HepG2 (cell line): Measurements from ENCODE around the gene PLCG2. TPM values are rescaled to one million over a fixed set of nuclear protein-coding genes. Genes with fewer than 3 reads are reported as not detected.

ENCODE experiments used
- ATAC-seq: fragments of 200-7000 bp; cut with Tn5 transposase; 3 replicates; pipeline ENCODE4 v1.9.1; 2020; ENCODE audit warnings: mild to moderate bottlenecking, moderate library complexity
- BruUV-seq: library from RNA; stranded (reverse); fragments of 400-500 nt; replicated peaks from 2 replicates; lab custom pipeline; 2021; lab: Mats Ljungman, UMichigan
- CTCF ChIA-PET: fragments of 300-600 bp; formaldehyde crosslinking; extraction: SDS; loops from one replicate; lab custom pipeline; 2021; ENCODE audit warnings: low total read pairs, inconsistent platforms, low intra/inter-chr PET ratio; lab: Yijun Ruan, JAX
- POLR2A ChIA-PET: fragments of 350-600 bp; sonication (Branson Sonifier 250); formaldehyde crosslinking; loops from one replicate; lab custom pipeline; 2020; ENCODE audit warnings: antibody characterized with exemption, inconsistent platforms; lab: Yijun Ruan, JAX
- DNase-seq: peaks from one replicate; pipeline ENCODE4 v3.0.0-alpha.2; 2015; ENCODE audit warnings: low spot score
- FAIRE-seq: peaks from 3 replicates; lab custom pipeline; 2011; peaks lifted over from hg19 to GRCh38; lab: Jason Lieb, UNC
- H2AFZ ChIP-seq: one replicate; pipeline ENCODE4 v1.6.1; 2011; ENCODE audit warnings: low read length, inconsistent platforms
- H3K27ac ChIP-seq: fragments of 300-600 bp; 3 replicates; pipeline ENCODE4 v1.8.0; 2011; ENCODE audit warnings: mixed run types, mild to moderate bottlenecking, mixed read lengths, low read length, inconsistent platforms; ENCODE audit not compliant: insufficient read depth; ENCODE audit errors: extremely low read length
- H3K27me3 ChIP-seq, 2 experiments: fragments of 200-600 bp in 1 of 2; 2 replicates in 1 of 2; 3 replicates in 1 of 2; pipeline versions ENCODE4 v1.6.0 to v1.8.0; 2011; ENCODE audit warnings: low read length in 2 of 2, mild to moderate bottlenecking in 2 of 2, moderate library complexity in 2 of 2, inconsistent platforms in 1 of 2; ENCODE audit not compliant: insufficient read depth in 2 of 2, control insufficient read depth in 1 of 2
- H3K36me3 ChIP-seq, 2 experiments: fragments of 200-600 bp in 1 of 2; replicated peaks in 1 of 2; 2 replicates in 1 of 2; 3 replicates in 1 of 2; pipeline versions ENCODE4 v1.5.1 to v1.8.0; 2011; ENCODE audit warnings: low read length in 2 of 2, inconsistent platforms in 1 of 2; ENCODE audit not compliant: insufficient read depth in 2 of 2, control insufficient read depth in 1 of 2
- H3K4me1 ChIP-seq: 2 replicates; pipeline ENCODE4 v1.5.1; 2012; ENCODE audit warnings: low read length, inconsistent platforms; ENCODE audit not compliant: insufficient read depth
- H3K4me2 ChIP-seq: 2 replicates; pipeline ENCODE4 v1.6.0; 2011; ENCODE audit warnings: low read depth, low read length, inconsistent platforms
- H3K4me3 ChIP-seq, 3 experiments: fragments of 200-600 bp in 1 of 3; sonication (generic), shearing (Covaris generic) in 1 of 3; replicated peaks in 1 of 3; 2 replicates each; pipeline ENCODE4 v1.5.1; 2011 to 2016; ENCODE audit warnings: low read length in 3 of 3, inconsistent platforms in 2 of 3, low read depth in 2 of 3, mild to moderate bottlenecking in 2 of 3, control low read depth in 1 of 3, mixed read lengths in 1 of 3; ENCODE audit not compliant: insufficient read depth in 1 of 3
- H3K79me2 ChIP-seq: one replicate; pipeline ENCODE4 v1.6.1; 2011; ENCODE audit warnings: low read length, inconsistent platforms; ENCODE audit not compliant: insufficient read depth
- H3K9ac ChIP-seq: 2 replicates; pipeline ENCODE4 v1.6.0; 2011; ENCODE audit warnings: mild to moderate bottlenecking, low read depth, low read length, inconsistent platforms; ENCODE audit not compliant: insufficient read depth
- H3K9me3 ChIP-seq: 2 replicates; pipeline ENCODE4 v1.5.1; 2012; ENCODE audit warnings: mild to moderate bottlenecking, low read length
- H4K20me1 ChIP-seq: 2 replicates; pipeline ENCODE4 v1.6.0; 2011; ENCODE audit warnings: inconsistent platforms, mild to moderate bottlenecking, low read length, moderate library complexity; ENCODE audit not compliant: insufficient read depth
- BCL6 ChIP-seq: IDR thresholded peaks from 2 replicates; pipeline ENCODE4 v1.6.1; 2016; ENCODE audit warnings: missing genetic modification reagents, missing compliant biosample characterization
- BHLHE40 ChIP-seq: IDR thresholded peaks from 2 replicates; pipeline ENCODE4 v1.6.1; 2011; ENCODE audit warnings: low read length, improper control_type of control experiment
- FOXK2 ChIP-seq: fragments of 450-650 bp; IDR thresholded peaks from 2 replicates; pipeline ENCODE4 v1.6.1; 2016
- KAT2B ChIP-seq: fragments of 150-350 bp; IDR thresholded peaks from 2 replicates; pipeline ENCODE4 v1.6.1; 2014; ENCODE audit warnings: low read depth, low read length, borderline replicate concordance
- KDM1A ChIP-seq: IDR thresholded peaks from 2 replicates; pipeline ENCODE4 v1.6.1; 2016; ENCODE audit warnings: missing compliant biosample characterization
- MAF1 ChIP-seq: sonication (generic); formaldehyde crosslinking; IDR thresholded peaks from 2 replicates; pipeline ENCODE4 v1.5.0; 2020; ENCODE audit warnings: missing genetic modification reagents, borderline replicate concordance
- NONO ChIP-seq, 2 experiments: fragments of 450-650 bp in 1 of 2; sonication (generic) in 1 of 2; formaldehyde crosslinking in 1 of 2; IDR thresholded peaks in 1 of 2; conservative IDR thresholded peaks in 1 of 2; 2 replicates each; pipeline versions ENCODE4 v1.6.1 to v1.8.0; 2017 to 2022; ENCODE audit warnings: mild to moderate bottlenecking in 1 of 2, missing genetic modification reagents in 1 of 2, moderate library complexity in 1 of 2
- PHF21A ChIP-seq: sonication (generic); formaldehyde crosslinking; IDR thresholded peaks from 2 replicates; pipeline ENCODE4 v1.5.0; 2020; ENCODE audit warnings: mild to moderate bottlenecking, missing genetic modification reagents
- RAD51 ChIP-seq: fragments of 450-650 bp; IDR thresholded peaks from 2 replicates; pipeline ENCODE4 v1.6.1; 2016; ENCODE audit warnings: borderline replicate concordance
- SPEN ChIP-seq: sonication (generic); formaldehyde crosslinking; IDR thresholded peaks from 2 replicates; pipeline ENCODE4 v1.5.1; 2020; ENCODE audit warnings: low read depth, mild to moderate bottlenecking, missing genetic modification reagents
- ZNF607 ChIP-seq: sonication (generic); formaldehyde crosslinking; IDR thresholded peaks from 2 replicates; pipeline ENCODE4 v1.5.1; 2020; ENCODE audit warnings: missing genetic modification reagents, mild to moderate bottlenecking, borderline replicate concordance
- ZNF839 ChIP-seq: sonication (generic); formaldehyde crosslinking; IDR thresholded peaks from 2 replicates; pipeline ENCODE4 v1.4.0; 2020; ENCODE audit warnings: missing genetic modification reagents, mild to moderate bottlenecking, borderline replicate concordance
- WGBS: methylation state at CpG from one replicate; pipeline ENCODE4 v1.1.6; 2017; ENCODE audit warnings: low lambda C conversion rate; 5-methylcytosine and 5-hydroxymethylcytosine counted together
- in situ Hi-C: cut with HindIII; loops from 2 replicates; pipeline ENCODE4 v1.10.0; 2017; ENCODE audit warnings: low pct_unique_long_range_greater_than_20kb; ENCODE audit not compliant: extremely low pct_ligation_motif_present
- intact Hi-C: fragments of 100-400 bp; cut with micrococcal nuclease; formaldehyde crosslinking; loops from one replicate; pipeline ENCODE4 v1.10.0; 2022; ENCODE audit not compliant: unreplicated experiment
- polyA plus RNA-seq, 8 experiments: library from polyadenylated mRNA; depleted of rRNA in 3 of 8; stranded (reverse) in 7 of 8; unstranded in 1 of 8; fragments of >200 nt; fragmentation: Illumina TruSeq in 4 of 8; extraction: Trizol in 4 of 8; gene quantifications; 2 replicates each; pipeline versions ENCODE4 v1.2.1 to v1.2.3, GENCODE V29; 2011 to 2016; ENCODE audit warnings: low read depth in 4 of 8, missing spikeins in 1 of 8, mixed read lengths in 1 of 8; ENCODE audit not compliant: insufficient read depth in 1 of 8
- total RNA-seq, 5 experiments: library from RNA; depleted of rRNA; stranded (reverse); fragments of >200 nt; fragmentation: Illumina TruSeq; extraction: Trizol; gene quantifications; 2 replicates each; pipeline ENCODE4 v1.2.3, GENCODE V29; 2016; ENCODE audit warnings: low read depth in 1 of 5
- TF ChIP-seq, protein P1 (sequence below): sonication (generic); formaldehyde crosslinking; IDR thresholded peaks from 2 replicates; pipeline ENCODE4 v1.5.0; 2020; ENCODE audit warnings: missing genetic modification reagents, mild to moderate bottlenecking, borderline replicate concordance
- TF ChIP-seq, protein P2 (sequence below): sonication (generic); formaldehyde crosslinking; conservative IDR thresholded peaks from 2 replicates; pipeline ENCODE4 v1.4.0; 2020; ENCODE audit warnings: missing genetic modification reagents
- TF ChIP-seq, protein P3 (sequence below), 2 experiments: sonication (generic) in 1 of 2; formaldehyde crosslinking in 1 of 2; IDR thresholded peaks; 2 replicates each; pipeline versions ENCODE4 v1.4.0 to v1.6.1; 2016 to 2020; ENCODE audit warnings: borderline replicate concordance in 1 of 2, low read depth in 1 of 2, mild to moderate bottlenecking in 1 of 2, missing genetic modification reagents in 1 of 2
- TF ChIP-seq, protein P4 (sequence below): sonication (generic); formaldehyde crosslinking; IDR thresholded peaks from 2 replicates; pipeline ENCODE4 v1.5.0; 2020; ENCODE audit warnings: missing genetic modification reagents, mild to moderate bottlenecking, borderline replicate concordance
- TF ChIP-seq, protein P5 (sequence below): sonication (generic); formaldehyde crosslinking; IDR thresholded peaks from 2 replicates; pipeline ENCODE4 v1.9.0; 2022; ENCODE audit warnings: low read depth, missing genetic modification reagents

The PLCG2 gene
- total and polyA plus RNA-seq, 2 of the 13 experiments (the other 11 are each of a cell fraction or from before 2014, with no cell fraction given): 0.13 to 0.18 TPM

DNA sequence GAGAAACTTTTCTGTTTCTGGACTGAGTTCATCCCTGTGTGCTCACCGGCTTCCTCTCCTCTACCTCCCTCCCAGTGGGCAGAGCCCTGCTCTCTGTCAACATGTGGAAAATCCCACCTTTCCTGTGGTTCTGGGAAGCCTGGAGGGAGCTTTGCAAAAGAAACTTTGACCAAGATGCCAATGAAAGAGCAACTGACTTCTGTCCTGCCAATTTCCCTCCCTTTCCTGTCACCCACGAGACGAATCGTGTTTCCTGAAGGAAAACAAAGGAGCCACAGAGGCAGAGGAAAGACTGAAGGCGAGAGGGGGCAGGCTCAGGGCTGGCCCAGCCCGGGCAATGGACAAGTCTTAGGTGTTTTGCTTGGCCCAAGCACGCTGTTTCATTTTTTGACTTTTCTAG, 82.8 kb downstream of the PLCG2 start:
- Histone ChIP-seq H3K36me3 (no peaks in the 10 kb centered on the region), H3K4me1 (no peaks in the 10 kb centered on the region), H3K4me3 (no peak overlapping the region), H2AFZ (no peak overlapping the region), H3K27me3 (peaks cover 6 to 44% of the 10 kb centered on the region in 2 experiments; a peak in 4 of 5 replicates), H4K20me1 (no peaks in the 10 kb centered on the region), H3K27ac (no peak overlapping the region), H3K9me3 (no peaks in the 10 kb centered on the region), H3K79me2 (no peaks in the 10 kb centered on the region), H3K9ac (no peak overlapping the region), H3K4me2 (no peak overlapping the region)
- no TSS peak for BruUV-seq
- DNase-seq (no peak), ATAC-seq (no peak; the same call in 2 of the 3 replicates), FAIRE-seq (no peak)
- in situ Hi-C loops: no loop called here
- CTCF ChIA-PET: no interaction called here
- POLR2A ChIA-PET: no interaction called here
- 10% methylated on average over 7 of the region's 7 CpGs for WGBS
- intact Hi-C loops: no loop called here
- TF ChIP-seq ZNF839 (no peak), ZNF607 (CRISPR knock-in tag) (no peak), RAD51 (no peak), SPEN (CRISPR knock-in tag) (no peak), BHLHE40 (no peak), MAF1 (CRISPR knock-in tag) (no peak), KDM1A (no peak), BCL6 (CRISPR knock-in tag) (no peak), NONO (IDR thresholded peaks at IDR 0.05) (no peak), NONO (CRISPR knock-in tag; conservative IDR thresholded peaks at IDR 0.05) (no peak), PHF21A (CRISPR knock-in tag) (no peak), KAT2B (no peak), FOXK2 (no peak)
- TF ChIP-seq, protein P1, sequence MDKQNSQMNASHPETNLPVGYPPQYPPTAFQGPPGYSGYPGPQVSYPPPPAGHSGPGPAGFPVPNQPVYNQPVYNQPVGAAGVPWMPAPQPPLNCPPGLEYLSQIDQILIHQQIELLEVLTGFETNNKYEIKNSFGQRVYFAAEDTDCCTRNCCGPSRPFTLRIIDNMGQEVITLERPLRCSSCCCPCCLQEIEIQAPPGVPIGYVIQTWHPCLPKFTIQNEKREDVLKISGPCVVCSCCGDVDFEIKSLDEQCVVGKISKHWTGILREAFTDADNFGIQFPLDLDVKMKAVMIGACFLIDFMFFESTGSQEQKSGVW (CRISPR knock-in tag): no peak
- TF ChIP-seq, protein P2, sequence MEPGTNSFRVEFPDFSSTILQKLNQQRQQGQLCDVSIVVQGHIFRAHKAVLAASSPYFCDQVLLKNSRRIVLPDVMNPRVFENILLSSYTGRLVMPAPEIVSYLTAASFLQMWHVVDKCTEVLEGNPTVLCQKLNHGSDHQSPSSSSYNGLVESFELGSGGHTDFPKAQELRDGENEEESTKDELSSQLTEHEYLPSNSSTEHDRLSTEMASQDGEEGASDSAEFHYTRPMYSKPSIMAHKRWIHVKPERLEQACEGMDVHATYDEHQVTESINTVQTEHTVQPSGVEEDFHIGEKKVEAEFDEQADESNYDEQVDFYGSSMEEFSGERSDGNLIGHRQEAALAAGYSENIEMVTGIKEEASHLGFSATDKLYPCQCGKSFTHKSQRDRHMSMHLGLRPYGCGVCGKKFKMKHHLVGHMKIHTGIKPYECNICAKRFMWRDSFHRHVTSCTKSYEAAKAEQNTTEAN (CRISPR knock-in tag): no peak
- TF ChIP-seq, protein P3, sequence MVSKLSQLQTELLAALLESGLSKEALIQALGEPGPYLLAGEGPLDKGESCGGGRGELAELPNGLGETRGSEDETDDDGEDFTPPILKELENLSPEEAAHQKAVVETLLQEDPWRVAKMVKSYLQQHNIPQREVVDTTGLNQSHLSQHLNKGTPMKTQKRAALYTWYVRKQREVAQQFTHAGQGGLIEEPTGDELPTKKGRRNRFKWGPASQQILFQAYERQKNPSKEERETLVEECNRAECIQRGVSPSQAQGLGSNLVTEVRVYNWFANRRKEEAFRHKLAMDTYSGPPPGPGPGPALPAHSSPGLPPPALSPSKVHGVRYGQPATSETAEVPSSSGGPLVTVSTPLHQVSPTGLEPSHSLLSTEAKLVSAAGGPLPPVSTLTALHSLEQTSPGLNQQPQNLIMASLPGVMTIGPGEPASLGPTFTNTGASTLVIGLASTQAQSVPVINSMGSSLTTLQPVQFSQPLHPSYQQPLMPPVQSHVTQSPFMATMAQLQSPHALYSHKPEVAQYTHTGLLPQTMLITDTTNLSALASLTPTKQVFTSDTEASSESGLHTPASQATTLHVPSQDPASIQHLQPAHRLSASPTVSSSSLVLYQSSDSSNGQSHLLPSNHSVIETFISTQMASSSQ (IDR thresholded peaks at IDR 0.05; ENCODE audit: low read depth): no peak
- TF ChIP-seq, protein P3 (CRISPR knock-in tag; IDR thresholded peaks at IDR 0.05; ENCODE audit: borderline replicate concordance): no peak
- TF ChIP-seq, protein P4, sequence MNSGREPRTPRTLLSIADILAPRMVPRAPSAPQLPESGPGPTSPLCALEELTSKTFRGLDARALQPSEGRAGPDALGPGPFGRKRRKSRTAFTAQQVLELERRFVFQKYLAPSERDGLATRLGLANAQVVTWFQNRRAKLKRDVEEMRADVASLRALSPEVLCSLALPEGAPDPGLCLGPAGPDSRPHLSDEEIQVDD (CRISPR knock-in tag): no peak
- TF ChIP-seq, protein P5, sequence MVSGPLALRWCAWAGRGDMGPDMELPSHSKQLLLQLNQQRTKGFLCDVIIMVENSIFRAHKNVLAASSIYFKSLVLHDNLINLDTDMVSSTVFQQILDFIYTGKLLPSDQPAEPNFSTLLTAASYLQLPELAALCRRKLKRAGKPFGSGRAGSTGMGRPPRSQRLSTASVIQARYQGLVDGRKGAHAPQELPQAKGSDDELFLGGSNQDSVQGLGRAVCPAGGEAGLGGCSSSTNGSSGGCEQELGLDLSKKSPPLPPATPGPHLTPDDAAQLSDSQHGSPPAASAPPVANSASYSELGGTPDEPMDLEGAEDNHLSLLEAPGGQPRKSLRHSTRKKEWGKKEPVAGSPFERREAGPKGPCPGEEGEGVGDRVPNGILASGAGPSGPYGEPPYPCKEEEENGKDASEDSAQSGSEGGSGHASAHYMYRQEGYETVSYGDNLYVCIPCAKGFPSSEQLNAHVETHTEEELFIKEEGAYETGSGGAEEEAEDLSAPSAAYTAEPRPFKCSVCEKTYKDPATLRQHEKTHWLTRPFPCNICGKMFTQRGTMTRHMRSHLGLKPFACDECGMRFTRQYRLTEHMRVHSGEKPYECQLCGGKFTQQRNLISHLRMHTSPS (CRISPR knock-in tag): no peak
